ENCODE data around the gene GNG7.
A peak's percentile ranks its signal among the peaks of the same experiment; 100 is the strongest.
"Not testable (repeated sequence)": the region's sequence is repeated elsewhere in the genome, so short reads cannot be mapped to it uniquely, and the experiment has no call there.

GNG7 gene

GRCh38 chr19:2476451-2477140, 225.9 kb downstream of the GNG7 start:
- DNase-seq (ENCODE audit: low read depth in 1 of 2, low spot score in 1 of 2) = no peak
- in situ Hi-C loops (cut with HindIII; ENCODE audit: low pct_unique_long_range_greater_than_20kb, low sequenced_read_pairs) = no loop called here
- no peak for TF ChIP-seq JUND (IDR thresholded peaks at IDR 0.05; ENCODE audit: low read depth)

- in situ Hi-C loops (cut with HindIII; ENCODE audit: low pct_unique_long_range_greater_than_20kb, low sequenced_read_pairs) = no loop called here
- no peak for TF ChIP-seq JUND (IDR thresholded peaks at IDR 0.05; ENCODE audit: low read depth)
These were observed 226.6 kb downstream of the GNG7 start, which contains the start of gene GADD45B for GRCh38 chr19:2475702-2476450. Gene GADD45B (plus strand): TSS chr19:2476127. CDS start chr19:2476359, 232 bp downstream.

GRCh38 chr19:2475018-2475701, 227.3 kb downstream of the GNG7 start:
- DNase-seq (ENCODE audit: low read depth in 1 of 2, low spot score in 1 of 2) = peak in 1 of 2 experiments; percentile 68
- no peak for TF ChIP-seq JUND (IDR thresholded peaks at IDR 0.05; ENCODE audit: low read depth)
- in situ Hi-C loops (cut with HindIII; ENCODE audit: low pct_unique_long_range_greater_than_20kb, low sequenced_read_pairs) = no loop called here

More at GRCh38 chr19:2475702-2476450, 226.6 kb downstream of the GNG7 start, which contains the start of gene GADD45B:
- peak; percentile 97 for DNase-seq (ENCODE audit: low read depth in 1 of 2, low spot score in 1 of 2)

- in situ Hi-C loops (cut with HindIII; ENCODE audit: low pct_unique_long_range_greater_than_20kb, low sequenced_read_pairs) = no loop called here
- no peak for TF ChIP-seq JUND (IDR thresholded peaks at IDR 0.05; ENCODE audit: low read depth)
- peak in 1 of 2 experiments; percentile 79 for DNase-seq (ENCODE audit: low read depth in 1 of 2, low spot score in 1 of 2)
These were observed 228.1 kb downstream of the GNG7 start for GRCh38 chr19:2474232-2475017.

- not testable (repeated sequence) for DNase-seq (ENCODE audit: low read depth in 1 of 2, low spot score in 1 of 2)
These were observed 232.6 kb downstream of the GNG7 start for GRCh38 chr19:2469915-2470200.

GRCh38 chr19:2469102-2469914, 233.2 kb downstream of the GNG7 start:
- DNase-seq (ENCODE audit: low read depth in 1 of 2, low spot score in 1 of 2) = no peak
- TF ChIP-seq JUND (IDR thresholded peaks at IDR 0.05; ENCODE audit: low read depth) = no peak
- in situ Hi-C loops (cut with HindIII; ENCODE audit: low pct_unique_long_range_greater_than_20kb, low sequenced_read_pairs) = no loop called here

More at GRCh38 chr19:2469915-2470200, 232.6 kb downstream of the GNG7 start:
- in situ Hi-C loops (cut with HindIII; ENCODE audit: low pct_unique_long_range_greater_than_20kb, low sequenced_read_pairs) = not testable (repeated sequence)

- DNase-seq (ENCODE audit: low read depth in 1 of 2, low spot score in 1 of 2) = no peak
- TF ChIP-seq JUND (IDR thresholded peaks at IDR 0.05; ENCODE audit: low read depth) = no peak
- in situ Hi-C loops (cut with HindIII; ENCODE audit: low pct_unique_long_range_greater_than_20kb, low sequenced_read_pairs) = no loop called here
These were observed 233.9 kb downstream of the GNG7 start for GRCh38 chr19:2468596-2468995.

- DNase-seq (ENCODE audit: low read depth in 1 of 2, low spot score in 1 of 2) = no peak
- in situ Hi-C loops (cut with HindIII; ENCODE audit: low pct_unique_long_range_greater_than_20kb, low sequenced_read_pairs) = no loop called here
- TF ChIP-seq JUND (IDR thresholded peaks at IDR 0.05; ENCODE audit: low read depth) = no peak
These were observed 238.1 kb downstream of the GNG7 start for GRCh38 chr19:2464389-2464788.

GRCh38 chr19:2463694-2464093, 238.8 kb downstream of the GNG7 start:
- in situ Hi-C loops (cut with HindIII; ENCODE audit: low pct_unique_long_range_greater_than_20kb, low sequenced_read_pairs); DNase-seq (ENCODE audit: low read depth in 1 of 2, low spot score in 1 of 2): not testable (repeated sequence)

GRCh38 chr19:2462635-2463421, 239.7 kb downstream of the GNG7 start:
- peak; percentile 60 to 99 for DNase-seq (ENCODE audit: low read depth in 1 of 2, low spot score in 1 of 2)
- TF ChIP-seq JUND (IDR thresholded peaks at IDR 0.05; ENCODE audit: low read depth) = peak; percentile 97
- in situ Hi-C loops (cut with HindIII; ENCODE audit: low pct_unique_long_range_greater_than_20kb, low sequenced_read_pairs) = no loop called here
